Liver (tissue), 9 donors: ENCODE measurements around the gene GLOD5. TPM values are rescaled to one million over a fixed set of nuclear protein-coding genes. Genes with fewer than 3 reads are reported as not detected.

ENCODE experiments used
- DNase-seq: peaks from one replicate; pipeline ENCODE4 v3.0.0-alpha.2; 2017; ENCODE audit warnings: low spot score
- H3K27ac ChIP-seq, 2 donors: one replicate each; pipeline ENCODE4 v1.7.0; 2013; ENCODE audit warnings: inconsistent platforms in 2 of 2, low read length in 2 of 2, control low read depth in 1 of 2, low read depth in 1 of 2, mild to moderate bottlenecking in 1 of 2
- H3K27me3 ChIP-seq, 4 donors: one replicate each; pipeline versions ENCODE4 v1.6.1 to v1.7.0; 2013; ENCODE audit warnings: low read length in 3 of 4, inconsistent platforms in 1 of 4, mild to moderate bottlenecking in 1 of 4, moderate library complexity in 1 of 4; ENCODE audit not compliant: control insufficient read depth in 4 of 4, insufficient read depth in 4 of 4
- H3K36me3 ChIP-seq, 4 donors: one replicate each; pipeline versions ENCODE4 v1.6.1 to v1.7.0; 2013; ENCODE audit warnings: low read length in 3 of 4, mild to moderate bottlenecking in 3 of 4, low read depth in 1 of 4, moderate library complexity in 1 of 4; ENCODE audit not compliant: control insufficient read depth in 4 of 4, insufficient read depth in 3 of 4
- H3K4me1 ChIP-seq, 4 donors: one replicate each; pipeline versions ENCODE4 v1.6.1 to v1.7.0; 2013; ENCODE audit warnings: low read length in 3 of 4, mild to moderate bottlenecking in 3 of 4, moderate library complexity in 1 of 4; ENCODE audit not compliant: control insufficient read depth in 4 of 4, insufficient read depth in 4 of 4
- H3K4me3 ChIP-seq, 3 donors: one replicate each; pipeline versions ENCODE4 v1.6.1 to v1.7.0; 2013; ENCODE audit warnings: low read length in 3 of 3, control low read depth in 1 of 3, low read depth in 1 of 3, mild to moderate bottlenecking in 1 of 3
- H3K9ac ChIP-seq, 2 donors: one replicate each; pipeline ENCODE4 v1.7.0; 2013; ENCODE audit warnings: low read length in 2 of 2, mild to moderate bottlenecking in 2 of 2, moderate library complexity in 2 of 2, control low read depth in 1 of 2, low read depth in 1 of 2
- H3K9me3 ChIP-seq, 4 donors: one replicate each; pipeline versions ENCODE4 v1.6.1 to v1.7.0; 2013; ENCODE audit warnings: low read length in 3 of 4; ENCODE audit not compliant: control insufficient read depth in 4 of 4
- CTCF ChIP-seq: fragments of 150-350 bp; IDR thresholded peaks from 2 replicates; pipeline ENCODE4 v1.5.1; 2017; ENCODE audit warnings: improper control_type of control experiment, low read depth, low read length; ENCODE audit not compliant: missing input control
- EGR1 ChIP-seq, 2 donors: IDR thresholded peaks; 2 replicates each; pipeline ENCODE4 v1.6.1; 2016 to 2018; ENCODE audit warnings: antibody characterized with exemption in 2 of 2, low read depth in 2 of 2
- FOXA1 ChIP-seq: IDR thresholded peaks from 2 replicates; pipeline ENCODE4 v1.6.1; 2016; ENCODE audit warnings: antibody characterized with exemption
- FOXA2 ChIP-seq: IDR thresholded peaks from 2 replicates; pipeline ENCODE4 v1.6.1; 2016; ENCODE audit warnings: antibody characterized with exemption
- GABPA ChIP-seq, 2 donors: IDR thresholded peaks in 1 of 2; conservative IDR thresholded peaks in 1 of 2; 2 replicates each; pipeline ENCODE4 v1.6.1; 2016; ENCODE audit warnings: antibody characterized with exemption in 2 of 2, mild to moderate bottlenecking in 1 of 2, moderate library complexity in 1 of 2
- HNF4A ChIP-seq, 2 donors: conservative IDR thresholded peaks; 2 replicates each; pipeline ENCODE4 v1.6.1; 2016; ENCODE audit warnings: antibody characterized with exemption in 2 of 2, mild to moderate bottlenecking in 2 of 2
- HNF4G ChIP-seq: IDR thresholded peaks from 2 replicates; pipeline ENCODE4 v1.6.1; 2016; ENCODE audit warnings: antibody characterized with exemption
- JUND ChIP-seq, 2 donors: IDR thresholded peaks; 2 replicates each; pipeline ENCODE4 v1.6.1; 2016; ENCODE audit warnings: antibody characterized with exemption in 2 of 2
- NR2F2 ChIP-seq: IDR thresholded peaks from 2 replicates; pipeline ENCODE4 v1.6.1; 2016; ENCODE audit warnings: antibody characterized with exemption
- RAD21 ChIP-seq, 2 donors: IDR thresholded peaks; 2 replicates each; pipeline ENCODE4 v1.6.1; 2016; ENCODE audit warnings: antibody characterized with exemption in 2 of 2, mild to moderate bottlenecking in 2 of 2
- REST ChIP-seq: IDR thresholded peaks from 2 replicates; pipeline ENCODE4 v1.6.1; 2016; ENCODE audit warnings: antibody characterized with exemption, mild to moderate bottlenecking
- RXRA ChIP-seq, 2 donors: IDR thresholded peaks; 2 replicates each; pipeline ENCODE4 v1.6.1; 2017 to 2018; ENCODE audit warnings: antibody characterized with exemption in 2 of 2, mild to moderate bottlenecking in 1 of 2
- SP1 ChIP-seq: IDR thresholded peaks from 2 replicates; pipeline ENCODE4 v1.6.1; 2018; ENCODE audit warnings: antibody characterized with exemption, mild to moderate bottlenecking
- TAF1 ChIP-seq: conservative IDR thresholded peaks from 2 replicates; pipeline ENCODE4 v1.6.1; 2016; ENCODE audit warnings: antibody characterized with exemption, mild to moderate bottlenecking
- YY1 ChIP-seq: IDR thresholded peaks from 2 replicates; pipeline ENCODE4 v1.6.1; 2016; ENCODE audit warnings: antibody characterized with exemption, mild to moderate bottlenecking
- ZBTB33 ChIP-seq: IDR thresholded peaks from 2 replicates; pipeline ENCODE4 v1.6.1; 2016; ENCODE audit warnings: antibody characterized with exemption
- WGBS: extraction: QIAGEN DNeasy Blood & Tissue Kit; methylation state at CpG from one replicate; pipeline ENCODE4 v1.1.7; 2013; 5-methylcytosine and 5-hydroxymethylcytosine counted together
- polyA plus RNA-seq, 2 donors: library from polyadenylated mRNA; stranded (reverse) in 1 of 2; unstranded in 1 of 2; fragments of 200-250 nt in 1 of 2; fragments of >200 nt in 1 of 2; fragmentation: Nextera tagmentation in 1 of 2; extraction: Ambion mirVana in 1 of 2; gene quantifications; one replicate each; pipeline versions ENCODE4 v1.2.1 to v1.2.3, GENCODE V29; 2013 to 2015
- total RNA-seq, 2 donors: library from RNA; depleted of rRNA; stranded (reverse); fragments of >200 nt; gene quantifications; one replicate each; pipeline ENCODE4 v1.2.3, GENCODE V29; 2014
- TF ChIP-seq, protein P1 (sequence below): IDR thresholded peaks from 2 replicates; pipeline ENCODE4 v1.6.1; 2016; ENCODE audit warnings: antibody characterized with exemption
- TF ChIP-seq, protein P2 (sequence below): IDR thresholded peaks from 2 replicates; pipeline ENCODE4 v1.6.1; 2016; ENCODE audit warnings: antibody characterized with exemption
- donor health status: healthy.
- donor health status: healthy.
- donor health status: healthy.
- donor health status: healthy.
- donor health status: healthy.

Gene GLOD5
- total and polyA plus RNA-seq, 4 donors: 0.67 to 3.4 (median 2.1) TPM; not detected in 1

- TF ChIP-seq REST (no peak), HNF4G (no peak), HNF4A (conservative IDR thresholded peaks at IDR 0.05) (no peak), FOXA2 (no peak), RXRA (IDR thresholded peaks at IDR 0.05) (no peak), YY1 (no peak), GABPA (IDR thresholded peaks at IDR 0.05 in 1 of 2, conservative IDR thresholded peaks at IDR 0.05 in 1 of 2) (no peak)
Observed at GRCh38 chrX:48749182-48749581, 12.4 kb upstream of the GLOD5 start (continued).

DNA sequence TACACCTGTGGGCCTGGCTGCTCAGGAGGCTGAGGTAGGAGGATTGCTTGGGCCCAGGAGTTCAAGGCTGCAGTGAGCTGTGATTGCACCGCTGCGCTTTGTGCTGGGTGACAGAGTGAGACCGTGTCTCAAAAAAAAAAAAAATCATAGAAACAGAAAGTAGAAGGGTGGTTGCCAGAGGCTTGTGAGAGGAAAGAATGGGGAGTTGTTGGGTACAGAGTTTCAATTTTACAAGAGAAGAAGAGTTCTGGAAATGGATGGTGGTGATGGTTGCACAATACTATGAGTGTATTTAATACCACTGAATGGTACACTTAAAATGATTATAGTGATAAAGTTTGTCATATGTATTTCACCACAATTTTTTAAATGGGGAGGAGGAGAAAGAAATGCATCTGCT lies 10.2 kb upstream of the GLOD5 start:
- H3K27me3 ChIP-seq: no peaks in the 10 kb centered on the region
- H3K27ac ChIP-seq: no peak overlapping the region
- no peaks in the 10 kb centered on the region for H3K9me3 ChIP-seq
- no peak for DNase-seq
- no peak overlapping the region for H3K9ac ChIP-seq
- TF ChIP-seq TAF1 (no peak), RXRA (IDR thresholded peaks at IDR 0.05) (no peak), REST (no peak), NR2F2 (no peak), HNF4G (no peak), HNF4A (conservative IDR thresholded peaks at IDR 0.05) (no peak), CTCF (no peak), FOXA2 (no peak), RAD21 (IDR thresholded peaks at IDR 0.05) (no peak), GABPA (IDR thresholded peaks at IDR 0.05 in 1 of 2, conservative IDR thresholded peaks at IDR 0.05 in 1 of 2) (no peak), JUND (IDR thresholded peaks at IDR 0.05) (no peak), EGR1 (IDR thresholded peaks at IDR 0.05; ENCODE audit: low read depth in 2 of 2) (no peak), ZBTB33 (no peak), SP1 (no peak), YY1 (no peak), FOXA1 (no peak)
- TF ChIP-seq, protein P1, sequence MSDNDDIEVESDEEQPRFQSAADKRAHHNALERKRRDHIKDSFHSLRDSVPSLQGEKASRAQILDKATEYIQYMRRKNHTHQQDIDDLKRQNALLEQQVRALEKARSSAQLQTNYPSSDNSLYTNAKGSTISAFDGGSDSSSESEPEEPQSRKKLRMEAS: no peak
- TF ChIP-seq, protein P2, sequence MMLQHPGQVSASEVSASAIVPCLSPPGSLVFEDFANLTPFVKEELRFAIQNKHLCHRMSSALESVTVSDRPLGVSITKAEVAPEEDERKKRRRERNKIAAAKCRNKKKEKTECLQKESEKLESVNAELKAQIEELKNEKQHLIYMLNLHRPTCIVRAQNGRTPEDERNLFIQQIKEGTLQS: no peak
- no peaks in the 10 kb centered on the region for H3K36me3 ChIP-seq
- H3K4me3 ChIP-seq: no peak overlapping the region
- H3K4me1 ChIP-seq: no peaks in the 10 kb centered on the region
- 86% methylated on average over 3 of the region's 3 CpGs for WGBS
